DOHH2 (cell line): ENCODE measurements around the gene CEP63.

Experiments used
- H3F3A ChIP-seq: fragments of 200-600 bp; sonication (generic), shearing (Covaris generic); 2 replicates; pipeline ENCODE4 v1.6.0; 2016; ENCODE audit warnings: antibody characterized with exemption, mild to moderate bottlenecking; ENCODE audit not compliant: control insufficient read depth, insufficient read depth
- H3K27ac ChIP-seq: fragments of 200-600 bp; sonication (generic); 2 replicates; pipeline ENCODE4 v1.5.1; 2014; ENCODE audit warnings: low read depth, mild to moderate bottlenecking, low read length, moderate library complexity
- H3K27me3 ChIP-seq: fragments of 200-600 bp; sonication (generic); 2 replicates; pipeline ENCODE4 v1.6.1; 2014; ENCODE audit warnings: mild to moderate bottlenecking, low read length, mixed read lengths; ENCODE audit not compliant: control insufficient read depth
- H3K36me3 ChIP-seq: fragments of 200-600 bp; sonication (generic); 2 replicates; pipeline ENCODE4 v1.6.1; 2014; ENCODE audit warnings: mild to moderate bottlenecking, low read length, moderate library complexity, mixed read lengths; ENCODE audit not compliant: control insufficient read depth
- H3K4me1 ChIP-seq: fragments of 200-600 bp; sonication (generic); 2 replicates; pipeline ENCODE4 v1.6.1; 2014; ENCODE audit warnings: mild to moderate bottlenecking, low read length, mixed read lengths; ENCODE audit not compliant: control insufficient read depth
- H3K4me2 ChIP-seq: fragments of 200-600 bp; sonication (generic); 2 replicates; pipeline ENCODE4 v1.6.0; 2014; ENCODE audit warnings: mild to moderate bottlenecking, low read length, moderate library complexity
- H3K4me3 ChIP-seq: fragments of 200-600 bp; sonication (generic); 2 replicates; pipeline ENCODE4 v1.5.1; 2014; ENCODE audit warnings: mild to moderate bottlenecking, low read length, mixed read lengths
- H3K79me2 ChIP-seq: fragments of 200-600 bp; sonication (generic); 2 replicates; pipeline ENCODE4 v1.6.1; 2014; ENCODE audit warnings: mild to moderate bottlenecking, low read length, mixed read lengths; ENCODE audit not compliant: control insufficient read depth
- H3K9me2 ChIP-seq: fragments of 200-600 bp; sonication (generic); replicated peaks from 2 replicates; pipeline ENCODE4 v1.6.1; 2014; ENCODE audit warnings: mild to moderate bottlenecking, low read length, mixed read lengths; ENCODE audit not compliant: control insufficient read depth
- H3K9me3 ChIP-seq: fragments of 200-600 bp; sonication (generic); 2 replicates; pipeline ENCODE4 v1.6.1; 2014; ENCODE audit warnings: antibody characterized with exemption, low read length, mixed read lengths; ENCODE audit not compliant: control insufficient read depth, insufficient read depth
- H4K20me1 ChIP-seq: fragments of 200-600 bp; sonication (generic); 2 replicates; pipeline ENCODE4 v1.6.0; 2014; ENCODE audit warnings: low read depth, mild to moderate bottlenecking, antibody characterized with exemption, low read length, moderate library complexity; ENCODE audit not compliant: control insufficient read depth, insufficient read depth
- CTCF ChIP-seq: fragments of 200-600 bp; sonication (generic); IDR thresholded peaks from one replicate; pipeline ENCODE4 v1.5.1; 2014; ENCODE audit warnings: antibody characterized with exemption, mild to moderate bottlenecking, low read depth, low read length; ENCODE audit not compliant: poor library complexity, severe bottlenecking
- EZH2phosphoT487 ChIP-seq: fragments of 200-600 bp; sonication (generic); IDR thresholded peaks from 2 replicates; pipeline ENCODE4 v1.6.1; 2017; ENCODE audit warnings: borderline replicate concordance, mild to moderate bottlenecking, antibody characterized with exemption, low read length, moderate library complexity, mixed read lengths

CEP63 gene

GRCh38 chr3:134535186-134535970 is 49.5 kb downstream of the CEP63 start:
- no peaks in the 10 kb centered on the region for H3K4me1 ChIP-seq
- TF ChIP-seq EZH2phosphoT487 (no peak), CTCF (no peak)
- no peaks in the 10 kb centered on the region for H3K9me2 ChIP-seq
- peaks cover 38% of the 10 kb centered on the region for H3K36me3 ChIP-seq
- H3K4me3 ChIP-seq: no peak overlapping the region
- H3K27ac ChIP-seq: no peak overlapping the region
- no peaks in the 10 kb centered on the region for H3K27me3 ChIP-seq
- no peaks in the 10 kb centered on the region for H3F3A ChIP-seq
- H3K4me2 ChIP-seq: no peak overlapping the region
- no peaks in the 10 kb centered on the region for H3K9me3 ChIP-seq
- no peaks in the 10 kb centered on the region for H3K79me2 ChIP-seq
- no peaks in the 10 kb centered on the region for H4K20me1 ChIP-seq

GRCh38 chr3:134536781-134537180 is 50.9 kb downstream of the CEP63 start:
- no peaks in the 10 kb centered on the region for H4K20me1 ChIP-seq
- H3K9me2 ChIP-seq: no peaks in the 10 kb centered on the region
- H3K4me2 ChIP-seq: no peak overlapping the region
- H3K4me1 ChIP-seq: no peaks in the 10 kb centered on the region
- TF ChIP-seq EZH2phosphoT487 (no peak), CTCF (no peak)
- peaks cover 38% of the 10 kb centered on the region for H3K36me3 ChIP-seq
- H3K9me3 ChIP-seq: no peaks in the 10 kb centered on the region
- no peaks in the 10 kb centered on the region for H3K27me3 ChIP-seq
- H3K4me3 ChIP-seq: no peak overlapping the region
- H3K27ac ChIP-seq: no peak overlapping the region
- H3K79me2 ChIP-seq: no peaks in the 10 kb centered on the region
- H3F3A ChIP-seq: no peaks in the 10 kb centered on the region

- peaks cover 30% of the 10 kb centered on the region for H3K36me3 ChIP-seq
- H3K9me2 ChIP-seq: no peaks in the 10 kb centered on the region
- H3K9me3 ChIP-seq: no peaks in the 10 kb centered on the region
- H3K4me3 ChIP-seq: no peak overlapping the region
- H3K4me2 ChIP-seq: no peak overlapping the region
- H3K27me3 ChIP-seq: no peaks in the 10 kb centered on the region
- no peaks in the 10 kb centered on the region for H3K4me1 ChIP-seq
- no peaks in the 10 kb centered on the region for H3K79me2 ChIP-seq
- H4K20me1 ChIP-seq: no peaks in the 10 kb centered on the region
- TF ChIP-seq CTCF (no peak), EZH2phosphoT487 (no peak)
- H3F3A ChIP-seq: no peaks in the 10 kb centered on the region
- no peak overlapping the region for H3K27ac ChIP-seq
These were observed 56.6 kb downstream of the CEP63 start for GRCh38 chr3:134542287-134542958.
